Endothelial cell of umbilical vein (primary cell): Measurements from ENCODE around the gene EYS. TPM values are rescaled to one million over a fixed set of nuclear protein-coding genes. Genes with fewer than 3 reads are reported as not detected.
A peak's percentile ranks its signal among the peaks of the same experiment; 100 is the strongest.

Experiments used
- BruUV-seq: library from RNA; stranded (reverse); fragments of 400-500 nt; replicated peaks from 2 replicates; lab custom pipeline; 2021; lab: Mats Ljungman, UMichigan
- CTCF ChIA-PET: fragments of 300-600, 350-600 bp; sonication (Branson Sonifier 250); formaldehyde crosslinking; loops from one replicate; lab custom pipeline; 2021; ENCODE audit warnings: antibody characterized with exemption, inconsistent platforms; lab: Charles Lee
- POLR2A ChIA-PET: fragments of 300-600, 350-600 bp; sonication (Branson Sonifier 250); formaldehyde crosslinking; loops from one replicate; lab custom pipeline; 2021; ENCODE audit warnings: antibody characterized with exemption, inconsistent platforms; lab: Charles Lee
- DNase-seq: peaks from one replicate; pipeline ENCODE4 v3.0.0-alpha.2; 2011; ENCODE audit warnings: low read depth, low spot score
- FAIRE-seq: peaks from 2 replicates; lab custom pipeline; 2011; peaks lifted over from hg19 to GRCh38; lab: Jason Lieb, UNC
- H2AFZ ChIP-seq: 2 replicates; pipeline ENCODE4 v1.6.0; 2012; ENCODE audit warnings: low read depth, low read length, control low read depth, inconsistent platforms
- H3K27ac ChIP-seq: 2 replicates; pipeline ENCODE4 v1.5.1; 2011; ENCODE audit warnings: low read depth, mild to moderate bottlenecking, control low read depth, low read length, moderate library complexity; ENCODE audit not compliant: insufficient read depth
- H3K27me3 ChIP-seq, 2 experiments: 2 replicates each; pipeline versions ENCODE4 v1.6.0 to v1.6.1; 2011; ENCODE audit warnings: low read length in 2 of 2, mixed read lengths in 1 of 2; ENCODE audit not compliant: control insufficient read depth in 2 of 2, insufficient read depth in 2 of 2
- H3K36me3 ChIP-seq, 2 experiments: 2 replicates in 1 of 2; 3 replicates in 1 of 2; pipeline ENCODE4 v1.5.1; 2011; ENCODE audit warnings: low read length in 2 of 2, mild to moderate bottlenecking in 1 of 2, moderate library complexity in 1 of 2; ENCODE audit not compliant: control insufficient read depth in 2 of 2, insufficient read depth in 2 of 2; ENCODE audit errors: extremely low read depth in 1 of 2
- H3K4me1 ChIP-seq: 3 replicates; pipeline ENCODE4 v1.5.1; 2011; ENCODE audit warnings: mild to moderate bottlenecking, low read length; ENCODE audit not compliant: control insufficient read depth, insufficient read depth; ENCODE audit errors: extremely low read depth
- H3K4me2 ChIP-seq: 2 replicates; pipeline ENCODE4 v1.6.1; 2011; ENCODE audit warnings: low read length, control low read depth, mixed read lengths; ENCODE audit not compliant: insufficient read depth
- H3K4me3 ChIP-seq, 3 experiments: fragments of 200-600 bp in 1 of 3; sonication (generic), shearing (Covaris generic) in 1 of 3; replicated peaks in 1 of 3; 2 replicates each; pipeline ENCODE4 v1.5.1; 2011 to 2016; ENCODE audit warnings: control low read depth in 3 of 3, low read length in 3 of 3, mild to moderate bottlenecking in 2 of 3, inconsistent platforms in 1 of 3, low read depth in 1 of 3, moderate library complexity in 1 of 3; ENCODE audit not compliant: insufficient read depth in 1 of 3
- H3K79me2 ChIP-seq: 2 replicates; pipeline ENCODE4 v1.6.0; 2012; ENCODE audit warnings: low read length, inconsistent platforms; ENCODE audit not compliant: control insufficient read depth, insufficient read depth
- H3K9ac ChIP-seq: replicated peaks from 2 replicates; pipeline ENCODE3; 2011; ENCODE audit warnings: low read length, control low read depth; ENCODE audit not compliant: insufficient read depth; ENCODE audit errors: extremely low read depth
- H3K9me1 ChIP-seq: replicated peaks from 3 replicates; pipeline ENCODE4 v1.6.0; 2011; ENCODE audit warnings: mild to moderate bottlenecking, low read length; ENCODE audit not compliant: control insufficient read depth, insufficient read depth; ENCODE audit errors: extremely low read depth
- H3K9me3 ChIP-seq: replicated peaks from 2 replicates; pipeline ENCODE4 v1.5.1; 2012; ENCODE audit warnings: low read length, inconsistent platforms; ENCODE audit not compliant: control insufficient read depth, insufficient read depth
- H4K20me1 ChIP-seq: replicated peaks from 2 replicates; pipeline ENCODE3; 2011; ENCODE audit warnings: mild to moderate bottlenecking, low read length; ENCODE audit not compliant: control insufficient read depth, insufficient read depth; ENCODE audit errors: extremely low read depth
- EZH2 ChIP-seq: IDR thresholded peaks from 2 replicates; pipeline ENCODE4 v1.6.1; 2012; ENCODE audit warnings: borderline replicate concordance, low read depth, mild to moderate bottlenecking, moderate library complexity, low read length, inconsistent platforms; ENCODE audit not compliant: severe bottlenecking
- FOS ChIP-seq: IDR thresholded peaks from 2 replicates; pipeline ENCODE4 v1.6.1; 2011; ENCODE audit warnings: mild to moderate bottlenecking, low read length, moderate library complexity, borderline replicate concordance; ENCODE audit not compliant: insufficient read depth
- GATA2 ChIP-seq: IDR thresholded peaks from 2 replicates; pipeline ENCODE4 v1.7.0; 2011; ENCODE audit warnings: low read depth, mild to moderate bottlenecking, moderate library complexity, mixed read lengths, low read length; ENCODE audit not compliant: insufficient read length, insufficient read depth
- JUN ChIP-seq: IDR thresholded peaks from 2 replicates; pipeline ENCODE4 v1.6.1; 2011; ENCODE audit warnings: borderline replicate concordance, low read depth; ENCODE audit not compliant: insufficient read length, insufficient read depth
- MAX ChIP-seq: IDR thresholded peaks from 2 replicates; pipeline ENCODE4 v1.6.1; 2011; ENCODE audit not compliant: insufficient read depth, insufficient read length
- MYC ChIP-seq: IDR thresholded peaks from one replicate; pipeline ENCODE4 v1.6.1; 2011; ENCODE audit warnings: mild to moderate bottlenecking, low read depth, low read length
- POLR2AphosphoS5 ChIP-seq: IDR thresholded peaks from 2 replicates; pipeline ENCODE4 v1.6.1; 2012; ENCODE audit warnings: low read depth, mild to moderate bottlenecking, control low read depth, low read length, moderate library complexity; ENCODE audit not compliant: insufficient read depth
- dilution Hi-C: fragments of 300-500 bp; cut with MboI; formaldehyde crosslinking; loops from one replicate; pipeline ENCODE4 v1.15.0; 2019; ENCODE audit warnings: low sequenced_read_pairs; ENCODE audit not compliant: extremely low pct_ligation_motif_present
- intact Hi-C: fragments of 100-400 bp; cut with micrococcal nuclease; formaldehyde crosslinking; loops from one replicate; pipeline ENCODE4 v1.10.0; 2022
- polyA plus RNA-seq, 4 experiments: library from polyadenylated mRNA; depleted of rRNA in 3 of 4; stranded (reverse) in 3 of 4; unstranded in 1 of 4; fragments of >200 nt; gene quantifications; 2 replicates each; pipeline versions ENCODE4 v1.2.1 to v1.2.3, GENCODE V29; 2011 to 2012; ENCODE audit warnings: missing spikeins in 1 of 4
- total RNA-seq: library from RNA; stranded (reverse); gene quantifications from 2 replicates; pipeline ENCODE4 v1.2.3, GENCODE V29; 2021

The EYS gene
- total and polyA plus RNA-seq, 2 donors (not counting 3 experiments of a cell fraction or from before 2014, with no cell fraction given), result 0.01 to 0.27 TPM

DNA sequence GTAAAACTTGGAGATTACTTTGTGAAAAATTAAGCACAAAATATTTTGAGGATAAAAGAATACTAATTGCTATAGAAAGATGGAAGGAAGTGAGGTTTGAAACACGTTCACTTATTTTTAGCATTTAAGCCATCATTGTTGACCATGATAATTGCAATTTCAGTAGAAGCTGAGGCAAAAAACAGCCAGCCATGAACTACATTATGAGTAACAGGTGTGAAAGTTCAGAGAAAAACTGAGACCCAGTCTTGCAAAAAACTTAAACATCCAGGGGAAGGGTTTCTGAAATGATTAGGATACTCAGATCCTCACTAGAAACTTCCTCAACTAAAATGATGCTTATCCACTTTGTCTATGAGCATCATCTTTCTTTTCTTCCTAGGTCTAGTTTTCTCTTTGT, 1452.0 kb downstream of the EYS start:
- H3K4me2 ChIP-seq, result peak overlapping the region; percentile 6
- no peaks in the 10 kb centered on the region for H4K20me1 ChIP-seq
- no peaks in the 10 kb centered on the region for H3K27me3 ChIP-seq
- DNase-seq (no peak), FAIRE-seq (no peak)
- BruUV-seq, result no TSS peak
- POLR2A ChIA-PET, result no interaction called here
- no peaks in the 10 kb centered on the region for H3K9me1 ChIP-seq
- H3K4me3 ChIP-seq, result no peak overlapping the region
- dilution Hi-C loops, result no loop called here
- peaks cover 7% of the 10 kb centered on the region for H3K4me1 ChIP-seq
- H3K27ac ChIP-seq, result no peak overlapping the region
- H3K79me2 ChIP-seq, result no peaks in the 10 kb centered on the region
- no peaks in the 10 kb centered on the region for H3K36me3 ChIP-seq
- no peaks in the 10 kb centered on the region for H3K9me3 ChIP-seq
- no peak overlapping the region for H3K9ac ChIP-seq
- H2AFZ ChIP-seq, result no peak overlapping the region
- CTCF ChIA-PET, result no interaction called here
- intact Hi-C loops, result no loop called here
- no peak for TF ChIP-seq POLR2AphosphoS5
- TF ChIP-seq EZH2, result no peak
- no peak for TF ChIP-seq MYC
- TF ChIP-seq JUN, result no peak
- TF ChIP-seq GATA2, result no peak

- Histone ChIP-seq H3K9ac (no peak overlapping the region), H3K79me2 (no peaks in the 10 kb centered on the region), H3K27me3 (no peaks in the 10 kb centered on the region), H3K9me1 (no peaks in the 10 kb centered on the region), H3K9me3 (no peaks in the 10 kb centered on the region), H4K20me1 (no peaks in the 10 kb centered on the region), H2AFZ (peak overlapping the region; percentile 70), H3K36me3 (no peaks in the 10 kb centered on the region), H3K4me2 (peak overlapping the region; percentile 6), H3K4me1 (peaks cover 7% of the 10 kb centered on the region), H3K4me3 (no peak overlapping the region), H3K27ac (peak overlapping the region; percentile 44)
- dilution Hi-C loops (no loop called here), intact Hi-C loops (no loop called here)
- FAIRE-seq (peak; percentile 26), DNase-seq (peak; percentile 32)
- ChIA-PET POLR2A (no interaction called here), CTCF (no interaction called here)
- no TSS peak for BruUV-seq
- TF ChIP-seq FOS (peak; percentile 35), MAX (no peak), JUN (peak; percentile 27), POLR2AphosphoS5 (no peak)
These were observed 1452.5 kb downstream of the EYS start for GRCh38 chr6:64254558-64254957.
